ENCODE data around the gene RAB6A.
"Not testable (repeated sequence)": the region's sequence is repeated elsewhere in the genome, so short reads cannot be mapped to it uniquely, and the experiment has no call there.

Gene RAB6A

DNA sequence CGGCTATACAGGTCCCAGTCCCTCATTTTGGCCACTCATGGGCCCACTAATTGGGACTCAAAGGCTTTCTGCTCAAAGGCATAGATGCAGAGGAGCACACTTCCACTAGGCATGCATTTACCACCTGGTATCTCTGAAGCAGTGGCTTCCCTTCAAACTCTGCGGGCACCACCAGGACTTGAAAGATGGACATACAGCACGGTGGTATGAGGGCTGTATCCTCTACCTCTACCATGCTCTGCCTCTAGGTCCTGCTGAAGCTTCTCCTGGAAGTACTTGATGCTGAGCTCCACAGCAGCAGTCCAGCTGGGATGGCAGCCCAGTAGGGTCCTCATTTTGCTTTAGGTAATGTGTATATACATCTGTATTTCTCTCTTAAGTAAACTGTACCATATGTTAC lies 49.9 kb downstream of the RAB6A start:
- no peak overlapping the region for H3K4me3 ChIP-seq (ENCODE audit: low read depth, low read length)
- no peak for DNase-seq (ENCODE audit: low read depth, low spot score)
- TF ChIP-seq, protein P1, sequence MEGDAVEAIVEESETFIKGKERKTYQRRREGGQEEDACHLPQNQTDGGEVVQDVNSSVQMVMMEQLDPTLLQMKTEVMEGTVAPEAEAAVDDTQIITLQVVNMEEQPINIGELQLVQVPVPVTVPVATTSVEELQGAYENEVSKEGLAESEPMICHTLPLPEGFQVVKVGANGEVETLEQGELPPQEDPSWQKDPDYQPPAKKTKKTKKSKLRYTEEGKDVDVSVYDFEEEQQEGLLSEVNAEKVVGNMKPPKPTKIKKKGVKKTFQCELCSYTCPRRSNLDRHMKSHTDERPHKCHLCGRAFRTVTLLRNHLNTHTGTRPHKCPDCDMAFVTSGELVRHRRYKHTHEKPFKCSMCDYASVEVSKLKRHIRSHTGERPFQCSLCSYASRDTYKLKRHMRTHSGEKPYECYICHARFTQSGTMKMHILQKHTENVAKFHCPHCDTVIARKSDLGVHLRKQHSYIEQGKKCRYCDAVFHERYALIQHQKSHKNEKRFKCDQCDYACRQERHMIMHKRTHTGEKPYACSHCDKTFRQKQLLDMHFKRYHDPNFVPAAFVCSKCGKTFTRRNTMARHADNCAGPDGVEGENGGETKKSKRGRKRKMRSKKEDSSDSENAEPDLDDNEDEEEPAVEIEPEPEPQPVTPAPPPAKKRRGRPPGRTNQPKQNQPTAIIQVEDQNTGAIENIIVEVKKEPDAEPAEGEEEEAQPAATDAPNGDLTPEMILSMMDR (IDR thresholded peaks at IDR 0.05; ENCODE audit: low read depth, low read length): no peak
- in situ Hi-C loops (cut with HindIII; ENCODE audit: low sequenced_read_pairs): no loop called here

GRCh38 chr11:73705053-73705452 lies 55.8 kb downstream of the RAB6A start:
- H3K4me3 ChIP-seq (ENCODE audit: low read depth, low read length): no peak overlapping the region
- no peak for DNase-seq (ENCODE audit: low read depth, low spot score)
- in situ Hi-C loops (cut with HindIII; ENCODE audit: low sequenced_read_pairs): no loop called here
- TF ChIP-seq, protein P1 (IDR thresholded peaks at IDR 0.05; ENCODE audit: low read depth, low read length): no peak

GRCh38 chr11:73693899-73694525 lies 66.9 kb downstream of the RAB6A start:
- in situ Hi-C loops (cut with HindIII; ENCODE audit: low sequenced_read_pairs): no loop called here
- H3K4me3 ChIP-seq (ENCODE audit: low read depth, low read length): no peak overlapping the region
- TF ChIP-seq, protein P1 (IDR thresholded peaks at IDR 0.05; ENCODE audit: low read depth, low read length): no peak
- DNase-seq (ENCODE audit: low read depth, low spot score): no peak

DNA sequence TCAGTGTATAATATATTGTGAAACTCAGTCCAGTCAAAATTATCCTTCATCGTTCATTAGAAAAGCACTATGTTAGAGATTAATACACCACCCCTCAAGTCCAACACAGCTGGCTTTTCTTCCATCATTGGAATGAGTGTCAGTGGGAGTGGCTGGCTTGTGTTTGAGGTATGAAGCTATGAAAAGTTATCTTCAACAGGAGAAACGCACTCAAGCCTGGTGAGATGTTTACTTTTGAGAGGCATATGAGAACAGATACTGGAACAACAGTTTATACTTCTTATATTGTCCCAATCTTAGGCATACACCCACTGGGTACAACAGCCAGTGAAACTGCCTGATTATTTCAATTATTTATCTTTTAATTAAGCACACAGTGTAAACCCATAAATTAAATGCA lies 80.2 kb downstream of the RAB6A start:
- in situ Hi-C loops (cut with HindIII; ENCODE audit: low sequenced_read_pairs): no loop called here
- H3K4me3 ChIP-seq (ENCODE audit: low read depth, low read length): no peak overlapping the region
- TF ChIP-seq, protein P1 (IDR thresholded peaks at IDR 0.05; ENCODE audit: low read depth, low read length): no peak
- no peak for DNase-seq (ENCODE audit: low read depth, low spot score)

- H3K4me3 ChIP-seq (ENCODE audit: low read depth, low read length); DNase-seq (ENCODE audit: low read depth, low spot score); in situ Hi-C loops (cut with HindIII; ENCODE audit: low sequenced_read_pairs): not testable (repeated sequence)
Observed at GRCh38 chr11:73676552-73676951, 84.3 kb downstream of the RAB6A start.

- TF ChIP-seq, protein P1 (IDR thresholded peaks at IDR 0.05; ENCODE audit: low read depth, low read length): no peak
- peak; percentile 5 for DNase-seq (ENCODE audit: low read depth, low spot score)
- H3K4me3 ChIP-seq (ENCODE audit: low read depth, low read length): no peak overlapping the region
- in situ Hi-C loops (cut with HindIII; ENCODE audit: low sequenced_read_pairs): no loop called here
Observed at GRCh38 chr11:73671701-73672100, 89.2 kb downstream of the RAB6A start.

DNA sequence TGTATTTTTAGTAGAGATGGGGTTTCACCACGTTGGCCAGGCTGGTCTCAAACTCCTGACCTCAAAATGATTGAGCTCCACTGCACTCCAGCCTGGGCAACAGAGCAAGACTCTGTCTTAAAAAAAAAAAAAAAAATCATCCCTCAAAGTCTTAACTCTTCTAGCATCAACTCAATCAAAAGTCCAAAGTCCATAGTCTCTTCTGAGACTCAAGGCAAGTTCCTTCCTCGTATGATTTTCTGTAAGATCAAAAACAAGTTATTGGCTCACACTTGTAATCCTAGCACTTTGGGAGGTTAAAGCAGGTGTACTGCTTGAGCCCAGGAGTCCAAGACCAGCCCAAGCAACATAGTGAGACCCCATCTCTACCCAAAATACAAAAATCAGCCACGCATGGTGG lies 90.1 kb downstream of the RAB6A start:
- H3K4me3 ChIP-seq (ENCODE audit: low read depth, low read length): no peak overlapping the region
- in situ Hi-C loops (cut with HindIII; ENCODE audit: low sequenced_read_pairs): no loop called here
- TF ChIP-seq, protein P1 (IDR thresholded peaks at IDR 0.05; ENCODE audit: low read depth, low read length): no peak
- no peak for DNase-seq (ENCODE audit: low read depth, low spot score)

All from astrocyte of the spinal cord (primary cell).